Measurements from ENCODE around the gene ADCY6.
"Not testable (repeated sequence)": the region's sequence is repeated elsewhere in the genome, so short reads cannot be mapped to it uniquely, and the experiment has no call there.

ADCY6 gene

GRCh38 chr12:48750215-48750614, 38.7 kb downstream of the ADCY6 start:
- DNase-seq (ENCODE audit: low read depth) = no peak

- no peak for DNase-seq (ENCODE audit: low read depth)
These were observed 44.5 kb downstream of the ADCY6 start for GRCh38 chr12:48744251-48745008.

GRCh38 chr12:48739618-48740269, 49.1 kb downstream of the ADCY6 start:
- no peak for DNase-seq (ENCODE audit: low read depth)

GRCh38 chr12:48736456-48736855, 52.4 kb downstream of the ADCY6 start:
- no peak for DNase-seq (ENCODE audit: low read depth)

- no peak for DNase-seq (ENCODE audit: low read depth)
These were observed 60.1 kb downstream of the ADCY6 start for GRCh38 chr12:48728807-48729206.

- not testable (repeated sequence) for DNase-seq (ENCODE audit: low read depth)
These were observed 68.2 kb downstream of the ADCY6 start for GRCh38 chr12:48720737-48721136.

GRCh38 chr12:48720171-48720570, 68.7 kb downstream of the ADCY6 start:
- not testable (repeated sequence) for DNase-seq (ENCODE audit: low read depth)

GRCh38 chr12:48719002-48719401, 69.9 kb downstream of the ADCY6 start:
- not testable (repeated sequence) for DNase-seq (ENCODE audit: low read depth)

- DNase-seq (ENCODE audit: low read depth) = no peak
These were observed 71.6 kb downstream of the ADCY6 start for GRCh38 chr12:48717252-48717695.

GRCh38 chr12:48716493-48717251, 72.2 kb downstream of the ADCY6 start, which contains the start of gene CCNT1:
TSS of gene CCNT1 (minus strand) at chr12:48716707. CDS start at chr12:48716675, 32 bp downstream.
- DNase-seq (ENCODE audit: low read depth) = peak; percentile 97
